ENCODE data around the gene USPL1. TPM values are rescaled to one million over a fixed set of nuclear protein-coding genes. Genes with fewer than 3 reads are reported as not detected.
"Not testable (repeated sequence)": the region's sequence is repeated elsewhere in the genome, so short reads cannot be mapped to it uniquely, and the experiment has no call there.

Gene USPL1
- total RNA-seq, 2 donors from 2014 or later: 31.8 to 32.4 TPM

DNA sequence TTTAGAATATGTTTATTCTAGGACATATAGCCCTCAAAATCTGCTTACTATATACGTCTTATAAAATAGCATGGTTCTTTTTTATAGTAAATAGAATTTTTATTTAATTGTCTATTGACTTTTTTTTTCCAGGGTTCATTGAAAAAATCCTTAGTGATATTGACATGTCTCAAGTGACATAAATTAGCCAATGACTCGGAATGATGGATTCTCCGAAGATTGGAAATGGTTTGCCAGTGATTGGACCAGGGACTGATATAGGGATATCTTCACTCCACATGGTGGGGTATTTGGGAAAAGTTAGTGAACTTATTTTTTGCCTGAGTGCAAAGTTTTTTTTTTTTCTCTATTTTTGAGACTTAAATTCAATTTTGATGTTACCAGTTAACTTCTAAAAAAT is 3.2 kb downstream of the USPL1 start:
- no peak for DNase-seq
- Mint-ChIP-seq H3K27me3 (no peaks in the 10 kb centered on the region), H3K27ac (no peak overlapping the region), H3K36me3 (ENCODE audit: low read depth) (peaks cover 10% of the 10 kb centered on the region), H3K4me3 (no peak overlapping the region), H3K4me1 (peaks cover 20% of the 10 kb centered on the region)
- ATAC-seq: no peak
- no peaks in the 10 kb centered on the region for H3K9me3 ChIP-seq (ENCODE audit: control insufficient read depth, low read length, poor library complexity, severe bottlenecking)

DNA sequence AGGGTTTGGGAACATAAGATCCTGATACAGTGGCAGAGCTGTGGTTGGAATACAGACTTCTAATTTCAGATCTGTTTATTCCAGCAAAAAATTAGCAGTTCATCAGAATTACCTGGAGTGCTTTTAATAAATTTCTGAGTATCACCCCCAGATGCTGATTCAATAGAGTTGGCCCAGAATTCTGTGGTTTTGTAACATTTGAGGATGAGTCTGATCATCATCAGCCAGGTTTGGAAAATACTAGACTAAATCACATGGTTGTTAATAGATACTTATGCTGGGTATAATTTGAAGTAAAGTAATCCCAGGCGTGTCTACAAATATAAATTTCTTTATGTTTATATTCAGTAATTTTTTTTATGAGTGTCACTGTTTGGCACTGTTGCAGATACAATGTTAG is 4.8 kb downstream of the USPL1 start:
- H3K27me3 Mint-ChIP-seq: no peaks in the 10 kb centered on the region
- peaks cover 22% of the 10 kb centered on the region for H3K4me1 Mint-ChIP-seq
- ATAC-seq (no peak), DNase-seq (no peak)
- H3K36me3 Mint-ChIP-seq (ENCODE audit: low read depth): peaks cover 10% of the 10 kb centered on the region
- no peak overlapping the region for H3K4me3 Mint-ChIP-seq
- H3K27ac Mint-ChIP-seq: no peak overlapping the region
- H3K9me3 ChIP-seq (ENCODE audit: control insufficient read depth, low read length, poor library complexity, severe bottlenecking): no peaks in the 10 kb centered on the region

DNA sequence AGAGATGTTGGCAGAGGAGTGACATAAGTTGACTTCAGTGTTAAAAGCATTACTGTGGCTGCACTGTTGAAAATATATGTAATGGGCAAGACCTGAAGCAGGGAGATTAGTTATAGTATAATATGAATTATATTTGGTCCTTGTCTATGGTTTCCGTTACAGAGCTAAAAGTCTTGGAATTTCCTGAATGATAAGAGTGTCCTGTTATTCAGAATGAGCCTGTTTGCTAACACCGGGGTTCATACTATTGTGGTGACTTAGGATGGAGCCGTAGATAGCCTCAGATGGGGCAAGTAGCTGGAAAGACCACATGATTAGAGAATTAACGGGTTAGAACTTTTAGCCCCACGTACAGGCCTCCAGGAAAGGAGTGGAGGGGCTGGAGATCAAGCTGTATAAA is 5.7 kb downstream of the USPL1 start:
- Mint-ChIP-seq H3K4me3 (no peak overlapping the region), H3K4me1 (peaks cover 25% of the 10 kb centered on the region), H3K27ac (peak overlapping the region; percentile 60), H3K27me3 (no peaks in the 10 kb centered on the region), H3K36me3 (ENCODE audit: low read depth) (peaks cover 10% of the 10 kb centered on the region)
- ATAC-seq (no peak), DNase-seq (no peak)
- H3K9me3 ChIP-seq (ENCODE audit: control insufficient read depth, low read length, poor library complexity, severe bottlenecking): no peaks in the 10 kb centered on the region

DNA sequence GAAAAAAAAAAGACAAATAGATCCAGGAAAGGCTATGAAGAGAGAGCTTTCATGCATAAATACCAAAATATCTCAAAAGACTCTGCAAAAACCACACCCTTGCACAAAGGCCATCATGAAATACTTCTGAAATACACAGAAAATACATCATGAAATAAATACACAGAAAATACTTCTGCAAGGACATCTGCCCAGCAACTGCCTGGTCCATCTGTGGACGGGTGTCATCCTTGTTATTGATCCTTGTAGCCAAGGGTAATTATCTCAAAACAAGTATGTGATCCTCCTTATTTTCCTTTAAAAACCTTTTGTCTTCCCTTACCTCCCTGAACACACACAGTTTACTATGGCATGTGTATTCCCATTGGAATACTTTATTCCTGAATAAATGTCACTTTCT is 6.9 kb downstream of the USPL1 start:
- no peak overlapping the region for H3K4me3 Mint-ChIP-seq
- H3K9me3 ChIP-seq (ENCODE audit: control insufficient read depth, low read length, poor library complexity, severe bottlenecking): no peaks in the 10 kb centered on the region
- DNase-seq (no peak), ATAC-seq (no peak)
- H3K36me3 Mint-ChIP-seq (ENCODE audit: low read depth): peaks cover 10% of the 10 kb centered on the region
- peaks cover 32% of the 10 kb centered on the region for H3K4me1 Mint-ChIP-seq
- H3K27me3 Mint-ChIP-seq: no peaks in the 10 kb centered on the region
- peak overlapping the region; percentile 66 for H3K27ac Mint-ChIP-seq

DNA sequence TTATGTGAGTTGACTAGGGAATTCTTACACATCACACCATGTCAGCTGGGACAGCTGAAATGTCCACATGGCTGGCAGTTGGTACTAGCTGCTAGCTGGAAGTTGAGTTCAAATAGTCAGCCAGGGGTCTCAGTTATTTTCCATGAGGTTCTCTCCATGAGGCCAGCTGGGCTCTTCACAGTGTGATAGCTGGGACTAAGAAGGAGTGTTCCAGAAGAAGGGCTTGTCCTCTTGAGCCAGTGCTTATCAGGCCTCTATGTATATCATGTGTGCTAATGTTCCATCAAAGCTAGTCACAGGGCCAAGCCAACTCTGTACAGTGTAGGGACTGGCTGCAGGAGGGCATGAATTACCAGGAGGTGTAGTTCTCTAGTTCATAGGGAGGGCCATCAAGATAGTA is 11.8 kb downstream of the USPL1 start:
- Mint-ChIP-seq H3K27me3 (no peaks in the 10 kb centered on the region), H3K4me3 (no peak overlapping the region), H3K36me3 (ENCODE audit: low read depth) (peaks cover 12% of the 10 kb centered on the region), H3K4me1 (peaks cover 27% of the 10 kb centered on the region), H3K27ac (no peak overlapping the region)
- DNase-seq: no peak
- H3K9me3 ChIP-seq (ENCODE audit: control insufficient read depth, low read length, poor library complexity, severe bottlenecking): no peaks in the 10 kb centered on the region
- ATAC-seq: no peak

DNA sequence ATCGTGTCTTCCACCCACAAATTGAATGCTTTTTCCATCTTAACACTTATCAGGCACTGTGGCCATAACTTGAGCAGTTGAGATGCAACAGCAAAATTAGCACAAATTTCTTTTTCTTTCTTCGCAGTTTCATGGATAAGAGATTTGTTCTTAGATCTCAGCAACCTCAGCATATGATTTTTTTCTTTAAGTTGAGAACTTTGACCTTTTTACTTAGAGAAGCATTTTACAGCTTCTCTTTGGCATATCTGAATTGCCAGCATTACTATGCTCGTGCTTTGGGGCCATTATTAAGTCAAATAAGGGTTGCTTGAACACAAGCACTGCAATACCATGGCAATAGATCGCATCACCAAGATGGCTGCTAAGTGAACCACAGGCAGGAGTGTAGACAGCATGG is 16.1 kb downstream of the USPL1 start:
- no peak for DNase-seq
- no peak overlapping the region for H3K4me3 Mint-ChIP-seq
- no peaks in the 10 kb centered on the region for H3K9me3 ChIP-seq (ENCODE audit: control insufficient read depth, low read length, poor library complexity, severe bottlenecking)
- no peaks in the 10 kb centered on the region for H3K27me3 Mint-ChIP-seq
- no peak overlapping the region for H3K27ac Mint-ChIP-seq
- peaks cover 10% of the 10 kb centered on the region for H3K36me3 Mint-ChIP-seq (ENCODE audit: low read depth)
- ATAC-seq: no peak
- peaks cover 29% of the 10 kb centered on the region for H3K4me1 Mint-ChIP-seq

DNA sequence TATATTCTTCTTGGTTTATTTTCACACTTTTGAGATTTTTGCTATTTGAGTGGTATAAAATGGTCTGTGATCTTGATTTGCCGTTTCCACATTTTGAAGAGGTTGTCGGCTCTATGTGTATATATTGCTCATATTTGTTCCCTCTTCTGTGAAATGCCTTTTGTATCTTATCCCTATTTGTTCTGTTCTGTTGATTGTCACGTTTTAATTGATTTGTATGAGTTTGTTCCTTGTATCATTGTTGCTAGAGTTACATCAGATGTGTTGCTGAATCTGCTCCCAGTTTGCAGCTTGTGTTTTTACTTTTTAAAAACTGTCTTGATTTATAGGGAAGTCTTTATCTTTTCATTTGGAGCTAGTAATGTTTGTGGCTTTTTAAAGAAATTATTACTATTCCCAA is 17.1 kb downstream of the USPL1 start:
- H3K36me3 Mint-ChIP-seq (ENCODE audit: low read depth): peaks cover 12% of the 10 kb centered on the region
- H3K27ac Mint-ChIP-seq: no peak overlapping the region
- H3K4me3 Mint-ChIP-seq: no peak overlapping the region
- no peak for ATAC-seq
- no peak for DNase-seq
- no peaks in the 10 kb centered on the region for H3K9me3 ChIP-seq (ENCODE audit: control insufficient read depth, low read length, poor library complexity, severe bottlenecking)
- peaks cover 27% of the 10 kb centered on the region for H3K4me1 Mint-ChIP-seq
- no peaks in the 10 kb centered on the region for H3K27me3 Mint-ChIP-seq

DNA sequence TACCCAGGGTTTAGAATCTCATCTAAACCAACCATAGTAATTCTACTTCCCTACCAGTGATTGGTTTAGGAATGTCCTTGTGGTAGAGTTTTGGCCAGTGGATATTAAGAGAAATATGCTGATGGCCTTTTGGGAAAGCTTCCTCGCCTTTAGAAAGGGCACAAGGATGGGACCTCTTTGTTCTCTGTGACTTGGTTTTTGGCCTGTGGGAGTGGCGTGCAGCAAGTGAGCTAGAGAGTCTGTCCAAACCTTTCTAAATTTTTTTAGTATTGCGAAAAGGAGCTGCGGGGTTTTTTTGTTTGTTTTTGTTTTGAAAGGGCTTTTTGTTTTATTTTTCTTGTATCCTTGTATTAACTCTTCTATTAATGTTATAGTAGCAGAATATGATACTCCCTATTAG is 20.6 kb downstream of the USPL1 start:
- H3K27me3 Mint-ChIP-seq: no peaks in the 10 kb centered on the region
- H3K4me3 Mint-ChIP-seq: no peak overlapping the region
- H3K4me1 Mint-ChIP-seq: peaks cover 29% of the 10 kb centered on the region
- no peaks in the 10 kb centered on the region for H3K9me3 ChIP-seq (ENCODE audit: control insufficient read depth, low read length, poor library complexity, severe bottlenecking)
- DNase-seq: no peak
- no peak for ATAC-seq
- H3K27ac Mint-ChIP-seq: peak overlapping the region; percentile 19
- H3K36me3 Mint-ChIP-seq (ENCODE audit: low read depth): peaks cover 10% of the 10 kb centered on the region

DNA sequence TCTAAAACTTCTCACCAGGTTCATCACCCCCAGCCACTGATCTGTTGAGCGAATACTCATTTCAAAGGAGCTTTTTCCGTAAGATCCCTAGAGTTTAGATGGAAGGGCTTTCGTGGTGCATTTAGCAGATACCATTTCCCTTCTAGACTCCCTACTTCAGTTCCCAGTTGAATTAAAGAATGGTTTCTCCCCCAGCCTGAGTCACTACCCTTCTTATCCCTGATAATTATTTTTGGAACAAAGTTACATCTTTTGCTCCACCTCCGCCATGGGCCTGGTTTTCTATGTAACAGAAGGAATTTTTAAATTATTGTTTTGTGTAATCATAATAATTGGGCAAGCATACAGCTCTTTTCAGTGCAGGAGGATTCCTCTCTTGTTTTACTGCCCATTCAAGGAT is 22.0 kb downstream of the USPL1 start:
- ATAC-seq (no peak), DNase-seq (no peak)
- Mint-ChIP-seq H3K4me3 (no peak overlapping the region), H3K27ac (no peak overlapping the region), H3K27me3 (no peaks in the 10 kb centered on the region), H3K36me3 (ENCODE audit: low read depth) (peaks cover 8% of the 10 kb centered on the region), H3K4me1 (peaks cover 26% of the 10 kb centered on the region)
- H3K9me3 ChIP-seq (ENCODE audit: control insufficient read depth, low read length, poor library complexity, severe bottlenecking): no peaks in the 10 kb centered on the region

DNA sequence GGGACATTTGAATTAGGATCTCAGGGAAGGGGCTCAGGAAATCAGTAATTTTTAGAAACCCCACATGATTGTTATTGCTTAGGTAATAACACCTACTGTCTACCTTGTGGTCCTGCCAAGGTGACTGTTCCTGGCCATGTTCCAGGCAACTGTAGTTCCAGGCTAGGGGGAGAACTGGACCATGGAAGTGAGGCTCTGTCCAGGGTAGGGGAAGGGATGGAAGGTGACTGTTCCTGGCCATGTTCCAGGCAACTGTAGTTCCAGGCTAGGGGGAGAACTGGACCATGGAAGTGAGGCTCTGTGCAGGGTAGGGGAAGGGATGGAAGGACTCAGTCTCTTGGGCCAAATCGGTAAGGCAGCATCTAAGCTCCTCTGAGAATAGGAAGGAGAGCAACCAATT is 23.5 kb downstream of the USPL1 start:
- H3K36me3 Mint-ChIP-seq (ENCODE audit: low read depth); H3K27me3 Mint-ChIP-seq: not testable (repeated sequence)
- H3K27ac Mint-ChIP-seq: peak overlapping the region; percentile 41

DNA sequence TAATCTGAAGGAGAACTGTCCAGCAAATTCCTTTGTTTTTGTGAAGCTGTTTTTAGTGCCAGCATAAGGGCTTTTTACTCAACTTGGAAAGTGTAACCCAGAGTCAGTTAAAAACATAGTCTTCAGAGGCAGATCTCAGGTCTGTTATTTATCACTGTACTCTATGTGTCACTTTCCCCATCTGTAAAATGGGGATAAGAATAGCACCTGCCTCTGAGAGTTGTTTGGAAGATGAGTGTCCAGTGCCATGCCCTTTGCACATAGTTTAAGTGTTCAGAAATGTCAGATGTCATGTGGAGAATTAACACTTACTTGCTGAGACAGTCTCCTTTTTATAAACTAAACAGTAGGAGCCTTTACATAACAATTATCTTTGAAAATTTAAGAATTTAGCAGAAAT is 27.9 kb downstream of the USPL1 start:
- no peak for ATAC-seq
- no peak for DNase-seq
- Mint-ChIP-seq H3K27me3 (no peaks in the 10 kb centered on the region), H3K4me1 (peaks cover 27% of the 10 kb centered on the region), H3K36me3 (ENCODE audit: low read depth) (peaks cover 22% of the 10 kb centered on the region), H3K27ac (peak overlapping the region; percentile 16), H3K4me3 (no peak overlapping the region)
- H3K9me3 ChIP-seq (ENCODE audit: control insufficient read depth, low read length, poor library complexity, severe bottlenecking): no peaks in the 10 kb centered on the region

More for the DNA sequence above, 23.5 kb downstream of the USPL1 start:
- H3K4me1 Mint-ChIP-seq: peaks cover 21% of the 10 kb centered on the region
- H3K9me3 ChIP-seq (ENCODE audit: control insufficient read depth, low read length, poor library complexity, severe bottlenecking); ATAC-seq; H3K4me3 Mint-ChIP-seq; DNase-seq: not testable (repeated sequence)

DNA sequence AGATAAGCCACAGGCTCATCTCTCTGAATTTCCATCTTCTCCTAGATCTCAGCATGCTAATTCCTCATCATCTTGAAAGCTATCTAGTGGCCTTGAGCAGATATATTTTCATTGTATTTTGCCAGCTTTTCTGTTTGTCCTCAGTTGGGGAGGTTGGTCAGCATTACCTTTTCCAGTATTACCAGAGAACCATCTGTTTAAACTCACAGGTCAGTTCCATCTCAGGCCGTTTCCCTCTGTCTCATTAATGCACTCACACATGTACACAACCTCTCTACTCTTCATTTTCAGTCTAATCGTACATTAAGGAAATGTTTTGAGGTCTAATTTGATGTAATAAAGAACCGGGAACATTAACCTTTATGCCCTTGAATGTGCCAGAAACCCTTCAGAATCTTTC is 29.7 kb downstream of the USPL1 start:
- no peak overlapping the region for H3K27ac Mint-ChIP-seq
- H3K4me1 Mint-ChIP-seq: peaks cover 24% of the 10 kb centered on the region
- H3K36me3 Mint-ChIP-seq (ENCODE audit: low read depth): peaks cover 22% of the 10 kb centered on the region
- no peaks in the 10 kb centered on the region for H3K27me3 Mint-ChIP-seq
- ATAC-seq: no peak
- no peak overlapping the region for H3K4me3 Mint-ChIP-seq
- no peak for DNase-seq
- no peaks in the 10 kb centered on the region for H3K9me3 ChIP-seq (ENCODE audit: control insufficient read depth, low read length, poor library complexity, severe bottlenecking)

DNA sequence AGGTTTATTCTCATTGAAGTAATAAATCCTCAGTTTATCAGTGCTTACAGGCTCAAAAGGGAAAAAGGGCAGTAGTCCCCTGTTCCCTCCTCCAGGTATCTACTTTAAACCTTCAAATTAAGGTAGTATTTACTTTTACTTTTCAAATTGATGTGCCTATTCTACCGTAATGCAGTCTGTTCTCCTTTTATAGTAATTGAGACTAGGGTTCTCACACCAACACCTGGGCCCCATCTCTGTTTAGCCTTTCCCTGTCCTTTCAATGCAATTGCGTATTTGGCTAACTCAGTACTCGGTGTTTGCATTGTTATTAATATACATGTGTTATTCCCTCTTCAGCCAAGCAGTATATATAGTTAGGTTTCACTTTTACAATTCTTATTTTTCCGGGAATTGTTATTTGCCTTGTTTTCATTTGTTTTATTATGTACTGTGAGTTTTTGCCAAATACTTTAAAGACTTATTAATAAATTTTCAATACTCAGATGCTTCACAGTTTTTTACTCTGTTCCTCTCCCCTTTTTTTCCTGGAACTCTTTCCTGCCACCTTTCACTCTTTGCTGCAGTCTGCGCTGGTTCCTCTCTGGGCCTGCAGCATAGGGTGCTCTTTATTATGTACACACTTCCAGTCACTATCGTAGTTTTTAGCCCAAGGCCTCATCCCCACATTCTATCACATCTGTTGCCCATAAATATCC is 30.3 kb downstream of the USPL1 start:
- no peaks in the 10 kb centered on the region for H3K9me3 ChIP-seq (ENCODE audit: control insufficient read depth, low read length, poor library complexity, severe bottlenecking)
- Mint-ChIP-seq H3K27ac (peak overlapping the region; percentile 84), H3K27me3 (no peaks in the 10 kb centered on the region), H3K4me3 (no peak overlapping the region), H3K36me3 (ENCODE audit: low read depth) (peaks cover 21% of the 10 kb centered on the region), H3K4me1 (peaks cover 28% of the 10 kb centered on the region)
- DNase-seq (no peak), ATAC-seq (no peak)

DNA sequence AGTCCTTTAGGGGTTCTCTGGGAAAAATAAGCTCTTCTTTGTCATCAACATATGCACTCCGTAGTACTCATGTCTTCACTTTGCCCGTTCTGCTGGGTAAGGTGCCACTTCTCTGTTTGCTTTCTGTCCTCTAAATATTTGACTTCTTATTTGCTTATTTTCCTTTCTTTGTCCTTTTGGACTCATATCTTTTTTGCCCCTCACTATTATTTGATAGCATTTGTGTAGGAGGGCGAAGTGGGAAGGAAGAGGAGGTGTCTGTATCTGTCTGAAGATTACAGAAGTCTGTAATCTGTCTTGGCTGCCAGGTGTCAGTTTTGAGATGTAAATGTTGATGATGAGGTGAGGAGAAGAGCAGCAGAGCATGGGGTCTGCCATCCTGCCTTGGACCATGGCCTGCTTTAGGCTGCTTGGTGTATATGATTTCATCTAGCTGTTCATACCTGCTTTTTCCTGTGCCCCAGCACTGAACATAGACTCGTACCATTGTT is 30.8 kb downstream of the USPL1 start:
- Mint-ChIP-seq H3K4me1 (peaks cover 30% of the 10 kb centered on the region), H3K4me3 (no peak overlapping the region), H3K36me3 (ENCODE audit: low read depth) (peaks cover 20% of the 10 kb centered on the region), H3K27me3 (no peaks in the 10 kb centered on the region), H3K27ac (peak overlapping the region; percentile 84)
- DNase-seq: no peak
- no peak for ATAC-seq
- H3K9me3 ChIP-seq (ENCODE audit: control insufficient read depth, low read length, poor library complexity, severe bottlenecking): no peaks in the 10 kb centered on the region
